CD4-positive, alpha-beta memory T cell (primary cell): ENCODE results near the gene MNX1. TPM values are rescaled to one million over a fixed set of nuclear protein-coding genes. Genes with fewer than 3 reads are reported as not detected.
A peak's percentile ranks its signal among the peaks of the same experiment; 100 is the strongest.

Experiments
- CTCF ChIA-PET: fragments of 350-600 bp; sonication (Branson Sonifier 250); formaldehyde crosslinking; loops from one replicate; lab custom pipeline; 2021; ENCODE audit warnings: inconsistent platforms; ENCODE audit not compliant: partially characterized antibody; lab: Charles Lee
- POLR2A ChIA-PET: fragments of 350-600 bp; sonication (Branson Sonifier 250); formaldehyde crosslinking; loops from one replicate; lab custom pipeline; 2021; ENCODE audit not compliant: partially characterized antibody; lab: Charles Lee
- DNase-seq, 5 donors: peaks; one replicate each; pipeline versions ENCODE4 v3.0.0 to v3.0.0-alpha.2; 2020 to 2022; ENCODE audit warnings: mixed read lengths in 1 of 5
- H3K27ac ChIP-seq: one replicate; pipeline ENCODE4 v1.7.0; 2013; ENCODE audit warnings: low read depth, low read length
- H3K27me3 ChIP-seq: 2 replicates; pipeline ENCODE4 v1.7.0; 2013; ENCODE audit warnings: mild to moderate bottlenecking, low read length, moderate library complexity; ENCODE audit not compliant: insufficient read depth
- H3K36me3 ChIP-seq: 2 replicates; pipeline ENCODE4 v1.7.0; 2013; ENCODE audit warnings: mild to moderate bottlenecking, low read length, moderate library complexity; ENCODE audit not compliant: insufficient read depth
- H3K4me1 ChIP-seq: 2 replicates; pipeline ENCODE4 v1.7.0; 2013; ENCODE audit warnings: mild to moderate bottlenecking, low read length, moderate library complexity; ENCODE audit not compliant: insufficient read depth
- H3K4me3 ChIP-seq, 2 donors: one replicate each; pipeline ENCODE4 v1.7.0; 2013; ENCODE audit warnings: low read length in 2 of 2, mild to moderate bottlenecking in 1 of 2
- H3K9me3 ChIP-seq, 2 donors: one replicate each; pipeline ENCODE4 v1.7.0; 2013; ENCODE audit warnings: low read length in 2 of 2, control low read depth in 1 of 2; ENCODE audit not compliant: control insufficient read depth in 1 of 2
- H3K27ac Mint-ChIP-seq, 7 donors: one replicate each; pipeline ENCODE4 v1.8.0; 2020 to 2021; ENCODE audit warnings: mixed read lengths in 7 of 7, mild to moderate bottlenecking in 6 of 7, inconsistent platforms in 3 of 7, moderate library complexity in 3 of 7
- H3K27me3 Mint-ChIP-seq, 2 donors: one replicate each; pipeline ENCODE4 v1.8.0; 2020 to 2021; ENCODE audit warnings: mixed read lengths in 2 of 2
- H3K36me3 Mint-ChIP-seq, 2 donors: one replicate each; pipeline ENCODE4 v1.8.0; 2020 to 2021; ENCODE audit warnings: mixed read lengths in 2 of 2, inconsistent platforms in 1 of 2, mild to moderate bottlenecking in 1 of 2
- H3K4me1 Mint-ChIP-seq, 4 donors: one replicate each; pipeline ENCODE4 v1.8.0; 2020 to 2021; ENCODE audit warnings: mixed read lengths in 4 of 4, mild to moderate bottlenecking in 1 of 4
- H3K4me3 Mint-ChIP-seq, 8 donors: one replicate each; pipeline ENCODE4 v1.8.0; 2020 to 2021; ENCODE audit warnings: mixed read lengths in 8 of 8, mild to moderate bottlenecking in 7 of 8, moderate library complexity in 6 of 8, inconsistent platforms in 3 of 8
- H3K9me3 Mint-ChIP-seq, 8 donors: one replicate each; pipeline ENCODE4 v1.8.0; 2020 to 2021; ENCODE audit warnings: mixed read lengths in 8 of 8, mild to moderate bottlenecking in 5 of 8, inconsistent platforms in 3 of 8, moderate library complexity in 1 of 8
- intact Hi-C: fragments of 100-400 bp; cut with micrococcal nuclease; formaldehyde crosslinking; loops from one replicate; pipeline ENCODE4 v1.15.1; 2023
- polyA plus RNA-seq, 2 donors: library from polyadenylated mRNA; unstranded; fragments of 300-500 nt; fragmentation: Illumina TruSeq; gene quantifications; one replicate each; pipeline ENCODE4 v1.2.3, GENCODE V29; 2021
- total RNA-seq, 2 experiments: library from RNA; stranded (reverse); gene quantifications; one replicate each; pipeline ENCODE4 v1.2.3, GENCODE V29; 2021

Gene MNX1
- total and polyA plus RNA-seq, 4 experiments from 2014 or later: not detected

DNA sequence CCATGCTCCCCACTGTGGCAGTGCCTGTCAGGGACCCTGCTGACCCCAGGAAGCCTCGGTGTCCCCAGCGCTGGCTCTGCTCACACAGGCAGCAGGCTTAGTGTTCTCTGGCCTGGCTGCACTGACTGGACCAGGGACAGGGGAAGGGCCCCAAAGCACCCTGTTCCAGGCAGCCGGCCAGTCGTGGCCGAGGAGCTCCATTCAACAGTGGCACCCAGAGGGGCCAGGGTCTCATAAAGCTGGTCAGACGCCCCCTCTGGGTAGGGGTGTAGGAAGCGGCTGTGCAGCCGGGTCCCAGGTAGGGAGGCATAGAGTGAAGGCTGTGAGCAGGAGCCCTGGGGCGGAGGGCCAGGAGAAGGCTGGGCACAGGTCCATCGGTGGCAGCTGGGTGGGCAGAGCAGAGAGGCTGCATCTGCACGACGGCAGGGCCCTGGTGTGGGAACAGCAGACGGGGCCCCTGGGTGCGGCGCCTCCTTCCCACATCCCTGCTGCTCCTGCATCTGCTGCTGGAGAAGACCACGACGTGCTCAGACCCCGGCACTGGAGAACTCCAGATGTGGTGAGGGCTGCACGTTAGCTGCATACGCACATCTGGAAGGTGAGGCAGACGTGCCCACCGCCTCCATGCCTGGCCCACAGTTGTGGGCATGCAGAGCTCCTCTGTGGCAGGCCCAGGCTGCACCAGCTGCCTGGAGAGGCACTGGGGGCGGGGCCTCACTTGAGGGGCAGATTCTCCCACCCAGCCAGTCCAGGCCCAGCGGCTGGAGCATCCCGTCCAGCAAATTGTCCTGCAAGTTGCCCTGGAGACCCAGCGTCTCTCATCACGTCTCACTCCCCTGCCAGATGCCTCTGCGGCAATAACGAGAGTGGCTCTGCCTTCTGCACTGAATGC, 25.1 kb downstream of the MNX1 start:
- no peaks in the 10 kb centered on the region for H3K27me3 ChIP-seq
- Mint-ChIP-seq H3K27ac (no peak overlapping the region), H3K9me3 (peaks cover 0 to 2% (median 0%) of the 10 kb centered on the region in 8 donors), H3K36me3 (peaks cover 1 to 5% of the 10 kb centered on the region in 2 donors), H3K27me3 (peaks cover 5 to 6% of the 10 kb centered on the region in 2 donors), H3K4me1 (no peaks in the 10 kb centered on the region), H3K4me3 (no peak overlapping the region)
- no peaks in the 10 kb centered on the region for H3K4me1 ChIP-seq
- intact Hi-C loops: no loop called here
- DNase-seq: no peak
- POLR2A ChIA-PET: no interaction called here
- H3K36me3 ChIP-seq: no peaks in the 10 kb centered on the region
- H3K4me3 ChIP-seq: no peak overlapping the region
- CTCF ChIA-PET: interaction anchor here (2.0 kb wide), 1 partner anchor 13 kb away, joined by 4 read pairs; no protein-coding TSS in a partner anchor
- H3K27ac ChIP-seq: no peak overlapping the region
- H3K9me3 ChIP-seq: no peaks in the 10 kb centered on the region

DNA sequence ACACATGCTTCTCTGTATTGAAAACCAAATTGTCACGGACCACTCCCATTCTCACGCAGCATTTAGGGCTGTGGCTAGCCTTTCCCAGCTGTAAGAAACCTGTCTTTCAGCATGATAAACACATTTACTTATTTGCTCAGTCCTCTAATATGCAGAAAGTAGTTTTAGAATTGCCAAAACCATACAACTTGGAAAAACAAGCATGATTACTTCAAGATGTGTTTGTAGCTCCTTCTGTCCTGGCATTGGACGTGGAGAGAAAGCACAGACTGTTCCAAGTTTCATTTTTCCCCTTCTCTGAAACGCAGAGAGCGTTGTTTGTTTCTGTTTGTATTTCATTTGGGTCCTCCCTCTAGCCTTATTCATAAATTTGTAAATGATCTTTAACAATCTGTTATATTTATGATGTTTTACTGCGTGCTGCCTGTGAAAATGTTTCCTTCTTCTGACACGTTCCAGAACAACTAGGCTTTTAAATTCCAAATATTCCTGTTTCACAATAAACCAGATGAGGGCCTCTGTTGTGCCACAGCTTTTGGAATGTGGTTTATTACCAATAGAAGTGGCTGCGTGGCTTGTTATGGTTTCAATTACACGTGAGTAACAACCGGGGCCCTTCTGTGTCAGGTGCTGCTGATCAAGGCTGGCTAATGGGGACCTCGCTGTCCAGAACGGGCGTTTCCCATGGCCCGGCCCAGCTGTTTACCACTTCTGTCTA, 26.1 kb downstream of the MNX1 start:
- H3K27ac ChIP-seq: no peak overlapping the region
- peaks cover 0 to 11% (median 6%) of the 10 kb centered on the region in 8 donors for H3K9me3 Mint-ChIP-seq
- no peak for DNase-seq
- H3K36me3 Mint-ChIP-seq: peaks cover 5 to 11% of the 10 kb centered on the region in 2 donors
- CTCF ChIA-PET: interaction anchor here (0.6 to 2.0 kb wide), 2 partner anchors 10 to 12 kb away, joined by 3 to 4 read pairs; no protein-coding TSS in a partner anchor
- peaks cover 1 to 2% of the 10 kb centered on the region in 2 donors for H3K27me3 Mint-ChIP-seq
- no peaks in the 10 kb centered on the region for H3K36me3 ChIP-seq
- POLR2A ChIA-PET: no interaction called here
- H3K4me3 ChIP-seq: no peak overlapping the region
- H3K9me3 ChIP-seq: no peaks in the 10 kb centered on the region
- H3K4me3 Mint-ChIP-seq: no peak overlapping the region
- H3K4me1 Mint-ChIP-seq: no peaks in the 10 kb centered on the region
- intact Hi-C loops: no loop called here
- no peaks in the 10 kb centered on the region for H3K27me3 ChIP-seq
- H3K27ac Mint-ChIP-seq: no peak overlapping the region
- H3K4me1 ChIP-seq: no peaks in the 10 kb centered on the region

DNA sequence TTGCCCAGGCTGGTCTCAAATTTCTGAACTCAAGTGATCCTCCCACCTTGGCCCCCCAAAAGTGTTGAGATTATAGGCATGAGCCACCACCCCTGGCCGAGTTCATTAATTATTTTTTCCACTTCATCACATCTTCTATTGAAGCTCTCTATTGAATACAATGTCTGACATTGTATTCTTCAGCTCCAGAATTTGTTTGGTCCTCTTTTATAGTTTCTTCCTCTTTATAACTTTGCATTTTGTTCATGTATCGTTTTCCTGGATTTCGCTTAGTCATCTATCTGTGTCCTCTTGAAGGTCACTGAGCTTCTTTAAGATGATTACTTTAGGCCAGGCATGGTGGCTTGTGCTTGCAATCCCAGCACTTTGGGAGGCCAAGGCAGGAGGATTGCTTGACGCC, 30.8 kb downstream of the MNX1 start:
- DNase-seq: no peak
- ChIA-PET CTCF (interaction anchor here (0.7 to 2.3 kb wide), 3 partner anchors 8 to 70 kb away, joined by 3 to 9 read pairs (median 4); no protein-coding TSS in a partner anchor), POLR2A (no interaction called here)
- Mint-ChIP-seq H3K27ac (no peak overlapping the region), H3K4me1 (peaks cover 0 to 1% (median 0%) of the 10 kb centered on the region in 4 donors), H3K4me3 (no peak overlapping the region), H3K27me3 (no peaks in the 10 kb centered on the region), H3K36me3 (peaks cover 11 to 29% of the 10 kb centered on the region in 2 donors), H3K9me3 (peaks cover 0 to 20% (median 10%) of the 10 kb centered on the region in 8 donors)
- Histone ChIP-seq H3K27ac (no peak overlapping the region), H3K4me1 (no peaks in the 10 kb centered on the region), H3K9me3 (no peaks in the 10 kb centered on the region), H3K27me3 (no peaks in the 10 kb centered on the region), H3K36me3 (no peaks in the 10 kb centered on the region), H3K4me3 (no peak overlapping the region)
- intact Hi-C loops: loop anchor here (10.0 kb wide), 1 partner anchor 135 kb away; no protein-coding TSS in a partner anchor

DNA sequence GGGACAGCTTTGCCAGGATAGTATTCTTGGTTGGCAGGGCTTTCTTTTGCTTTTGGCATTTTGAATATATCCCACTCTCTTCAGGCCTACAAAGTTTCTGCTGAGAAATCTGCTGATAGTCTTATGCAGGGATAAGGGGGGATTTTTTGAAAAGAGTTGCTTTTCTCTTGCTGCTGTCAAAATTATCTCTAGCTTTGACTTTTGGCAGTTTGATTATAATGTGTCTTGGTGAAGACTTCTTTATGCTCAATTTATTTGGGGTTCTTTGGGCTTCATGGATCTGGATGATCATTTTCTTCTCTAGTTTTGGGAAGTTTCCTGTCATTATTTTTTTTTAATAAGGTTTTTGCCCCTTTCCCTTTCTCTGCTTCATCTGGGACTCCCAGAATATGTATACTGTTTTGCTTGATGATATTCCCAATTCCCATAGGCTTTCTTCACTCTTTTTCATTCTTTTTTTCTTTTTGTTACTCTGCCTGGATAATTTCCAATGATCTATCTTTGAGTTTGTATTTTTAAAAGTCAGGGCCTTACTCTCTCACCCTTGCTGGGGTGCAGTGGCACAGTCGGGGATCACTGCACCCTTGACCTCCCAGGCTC, 31.4 kb downstream of the MNX1 start:
- Histone ChIP-seq H3K36me3 (no peaks in the 10 kb centered on the region), H3K4me3 (no peak overlapping the region), H3K4me1 (no peaks in the 10 kb centered on the region), H3K27ac (no peak overlapping the region), H3K9me3 (no peaks in the 10 kb centered on the region), H3K27me3 (no peaks in the 10 kb centered on the region)
- peaks cover 0 to 1% (median 0%) of the 10 kb centered on the region in 4 donors for H3K4me1 Mint-ChIP-seq
- no peak for DNase-seq
- intact Hi-C loops: loop anchor here (10.0 kb wide), 1 partner anchor 136 kb away; no protein-coding TSS in a partner anchor
- peaks cover 0 to 20% (median 10%) of the 10 kb centered on the region in 8 donors for H3K9me3 Mint-ChIP-seq
- H3K36me3 Mint-ChIP-seq: peaks cover 11 to 34% of the 10 kb centered on the region in 2 donors
- H3K4me3 Mint-ChIP-seq: no peak overlapping the region
- CTCF ChIA-PET: interaction anchor here (2.3 kb wide), 1 partner anchor 10 kb away, joined by 9 read pairs; no protein-coding TSS in a partner anchor
- POLR2A ChIA-PET: no interaction called here
- H3K27me3 Mint-ChIP-seq: no peaks in the 10 kb centered on the region
- no peak overlapping the region for H3K27ac Mint-ChIP-seq

- Mint-ChIP-seq H3K36me3 (peaks cover 21 to 35% of the 10 kb centered on the region in 2 donors), H3K9me3 (peaks cover 0 to 20% (median 10%) of the 10 kb centered on the region in 8 donors), H3K4me1 (peaks cover 0 to 1% (median 0%) of the 10 kb centered on the region in 4 donors), H3K27me3 (no peaks in the 10 kb centered on the region), H3K27ac (no peak overlapping the region), H3K4me3 (no peak overlapping the region)
- DNase-seq: no peak
- H3K27me3 ChIP-seq: no peaks in the 10 kb centered on the region
- H3K36me3 ChIP-seq: peaks cover 5% of the 10 kb centered on the region
- ChIA-PET POLR2A (interaction anchor here (1.0 kb wide), 1 partner anchor 274 kb away, joined by 3 read pairs; no protein-coding TSS in a partner anchor), CTCF (no interaction called here)
- no peaks in the 10 kb centered on the region for H3K4me1 ChIP-seq
- H3K4me3 ChIP-seq: no peak overlapping the region
- H3K27ac ChIP-seq: no peak overlapping the region
- no peaks in the 10 kb centered on the region for H3K9me3 ChIP-seq
- intact Hi-C loops: loop anchor here (10.0 kb wide), 1 partner anchor 139 kb away; no protein-coding TSS in a partner anchor
Measured at GRCh38 chr7:156975620-156976019, 34.8 kb downstream of the MNX1 start.

DNA sequence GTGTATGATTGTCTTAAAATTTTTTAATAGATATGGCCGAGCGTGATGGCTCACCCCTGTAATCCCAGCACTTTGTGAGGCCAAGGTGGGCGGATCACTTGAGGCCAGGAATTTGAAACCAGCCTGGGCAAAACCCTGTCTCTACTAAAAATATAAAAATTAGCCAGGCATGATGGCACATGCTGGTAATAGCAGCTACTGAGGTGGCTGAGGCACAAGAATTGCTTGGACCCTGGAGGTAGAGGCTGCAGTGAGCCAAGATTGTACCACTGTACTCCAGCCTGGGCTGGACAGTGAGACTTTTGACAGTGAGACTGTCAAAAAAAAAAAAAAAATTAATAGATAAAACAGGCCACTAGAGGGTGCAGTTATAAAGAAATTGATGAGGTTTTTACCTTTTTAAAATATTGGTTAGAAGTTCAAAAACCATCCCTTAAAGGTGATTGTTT, 40.5 kb downstream of the MNX1 start:
- peak in 4 of 5 donors; percentile 12 to 27 (median 24) for DNase-seq
- Histone ChIP-seq H3K27ac (no peak overlapping the region), H3K27me3 (no peaks in the 10 kb centered on the region), H3K4me3 (no peak overlapping the region), H3K9me3 (no peaks in the 10 kb centered on the region), H3K36me3 (peaks cover 30% of the 10 kb centered on the region), H3K4me1 (no peaks in the 10 kb centered on the region)
- ChIA-PET POLR2A (no interaction called here), CTCF (interaction anchor here (0.7 to 2.7 kb wide), 5 partner anchors 9 to 369 kb away, joined by 3 to 9 read pairs (median 7); no protein-coding TSS in a partner anchor)
- Mint-ChIP-seq H3K4me1 (no peaks in the 10 kb centered on the region), H3K27ac (peak overlapping the region in 1 of 7 donors; percentile 67), H3K9me3 (no peaks in the 10 kb centered on the region), H3K4me3 (no peak overlapping the region), H3K27me3 (no peaks in the 10 kb centered on the region), H3K36me3 (peaks cover 44 to 55% of the 10 kb centered on the region in 2 donors)
- intact Hi-C loops: loop anchor here (2.0 to 10.0 kb wide), 4 partner anchors 61 to 417 kb away; no protein-coding TSS in a partner anchor
